ENCODE results near the gene KAZN. TPM values are rescaled to one million over a fixed set of nuclear protein-coding genes. Genes with fewer than 3 reads are reported as not detected.
"Not testable (repeated sequence)": the region's sequence is repeated elsewhere in the genome, so short reads cannot be mapped to it uniquely, and the experiment has no call there.

The KAZN gene
- total RNA-seq, 1 experiment from 2014 or later: 7.0 TPM

GRCh38 chr1:15036101-15036500 is 437.6 kb downstream of the KAZN start:
- no peak for DNase-seq (ENCODE audit: low read depth)
- in situ Hi-C loops (cut with HindIII; ENCODE audit: low pct_unique_long_range_greater_than_20kb, low sequenced_read_pairs): no loop called here

- DNase-seq (ENCODE audit: low read depth): peak; percentile 45
- in situ Hi-C loops (cut with HindIII; ENCODE audit: low pct_unique_long_range_greater_than_20kb, low sequenced_read_pairs): no loop called here
These were observed 439.9 kb downstream of the KAZN start for GRCh38 chr1:15038232-15039016.

GRCh38 chr1:15039017-15039648 is 440.6 kb downstream of the KAZN start:
- no peak for DNase-seq (ENCODE audit: low read depth)
- in situ Hi-C loops (cut with HindIII; ENCODE audit: low pct_unique_long_range_greater_than_20kb, low sequenced_read_pairs): no loop called here

- in situ Hi-C loops (cut with HindIII; ENCODE audit: low pct_unique_long_range_greater_than_20kb, low sequenced_read_pairs): no loop called here
- DNase-seq (ENCODE audit: low read depth): no peak
These were observed 441.4 kb downstream of the KAZN start for GRCh38 chr1:15039901-15040300.

- in situ Hi-C loops (cut with HindIII; ENCODE audit: low pct_unique_long_range_greater_than_20kb, low sequenced_read_pairs); DNase-seq (ENCODE audit: low read depth): not testable (repeated sequence)
These were observed 442.2 kb downstream of the KAZN start for GRCh38 chr1:15040685-15041084.

- in situ Hi-C loops (cut with HindIII; ENCODE audit: low pct_unique_long_range_greater_than_20kb, low sequenced_read_pairs): no loop called here
- no peak for DNase-seq (ENCODE audit: low read depth)
These were observed 444.4 kb downstream of the KAZN start for GRCh38 chr1:15042866-15043265.

GRCh38 chr1:15043934-15044333 is 445.4 kb downstream of the KAZN start:
- in situ Hi-C loops (cut with HindIII; ENCODE audit: low pct_unique_long_range_greater_than_20kb, low sequenced_read_pairs): no loop called here
- no peak for DNase-seq (ENCODE audit: low read depth)

- in situ Hi-C loops (cut with HindIII; ENCODE audit: low pct_unique_long_range_greater_than_20kb, low sequenced_read_pairs): no loop called here
- no peak for DNase-seq (ENCODE audit: low read depth)
These were observed 446.6 kb downstream of the KAZN start for GRCh38 chr1:15045123-15045522.

GRCh38 chr1:15046487-15047165 is 448.1 kb downstream of the KAZN start:
- peak; percentile 63 for DNase-seq (ENCODE audit: low read depth)
- in situ Hi-C loops (cut with HindIII; ENCODE audit: low pct_unique_long_range_greater_than_20kb, low sequenced_read_pairs): no loop called here

GRCh38 chr1:15047237-15047636 is 448.8 kb downstream of the KAZN start:
- in situ Hi-C loops (cut with HindIII; ENCODE audit: low pct_unique_long_range_greater_than_20kb, low sequenced_read_pairs): no loop called here
- DNase-seq (ENCODE audit: low read depth): no peak

GRCh38 chr1:15048437-15048980 is 450.0 kb downstream of the KAZN start:
- in situ Hi-C loops (cut with HindIII; ENCODE audit: low pct_unique_long_range_greater_than_20kb, low sequenced_read_pairs): no loop called here
- no peak for DNase-seq (ENCODE audit: low read depth)

GRCh38 chr1:15049067-15049466 is 450.6 kb downstream of the KAZN start:
- DNase-seq (ENCODE audit: low read depth): no peak
- in situ Hi-C loops (cut with HindIII; ENCODE audit: low pct_unique_long_range_greater_than_20kb, low sequenced_read_pairs): no loop called here

- no peak for DNase-seq (ENCODE audit: low read depth)
- in situ Hi-C loops (cut with HindIII; ENCODE audit: low pct_unique_long_range_greater_than_20kb, low sequenced_read_pairs): no loop called here
These were observed 453.5 kb downstream of the KAZN start for GRCh38 chr1:15051882-15052528.

- in situ Hi-C loops (cut with HindIII; ENCODE audit: low pct_unique_long_range_greater_than_20kb, low sequenced_read_pairs): no loop called here
- no peak for DNase-seq (ENCODE audit: low read depth)
These were observed 454.7 kb downstream of the KAZN start for GRCh38 chr1:15053153-15053552.

GRCh38 chr1:15055736-15056415 is 457.4 kb downstream of the KAZN start:
- in situ Hi-C loops (cut with HindIII; ENCODE audit: low pct_unique_long_range_greater_than_20kb, low sequenced_read_pairs): no loop called here
- no peak for DNase-seq (ENCODE audit: low read depth)

- in situ Hi-C loops (cut with HindIII; ENCODE audit: low pct_unique_long_range_greater_than_20kb, low sequenced_read_pairs): no loop called here
- DNase-seq (ENCODE audit: low read depth): peak; percentile 24
These were observed 458.2 kb downstream of the KAZN start for GRCh38 chr1:15056515-15057285.

- in situ Hi-C loops (cut with HindIII; ENCODE audit: low pct_unique_long_range_greater_than_20kb, low sequenced_read_pairs): no loop called here
These were observed 459.3 kb downstream of the KAZN start for GRCh38 chr1:15057834-15058233.

More at GRCh38 chr1:15057834-15058233, 459.3 kb downstream of the KAZN start:
- DNase-seq (ENCODE audit: low read depth): no peak
